ENCODE results near the gene CALML6.
A peak's percentile ranks its signal among the peaks of the same experiment; 100 is the strongest.

CALML6 gene

GRCh38 chr1:1942753-1943656, 27.9 kb downstream of the CALML6 start:
- DNase-seq (ENCODE audit: low spot score), result no peak

DNA sequence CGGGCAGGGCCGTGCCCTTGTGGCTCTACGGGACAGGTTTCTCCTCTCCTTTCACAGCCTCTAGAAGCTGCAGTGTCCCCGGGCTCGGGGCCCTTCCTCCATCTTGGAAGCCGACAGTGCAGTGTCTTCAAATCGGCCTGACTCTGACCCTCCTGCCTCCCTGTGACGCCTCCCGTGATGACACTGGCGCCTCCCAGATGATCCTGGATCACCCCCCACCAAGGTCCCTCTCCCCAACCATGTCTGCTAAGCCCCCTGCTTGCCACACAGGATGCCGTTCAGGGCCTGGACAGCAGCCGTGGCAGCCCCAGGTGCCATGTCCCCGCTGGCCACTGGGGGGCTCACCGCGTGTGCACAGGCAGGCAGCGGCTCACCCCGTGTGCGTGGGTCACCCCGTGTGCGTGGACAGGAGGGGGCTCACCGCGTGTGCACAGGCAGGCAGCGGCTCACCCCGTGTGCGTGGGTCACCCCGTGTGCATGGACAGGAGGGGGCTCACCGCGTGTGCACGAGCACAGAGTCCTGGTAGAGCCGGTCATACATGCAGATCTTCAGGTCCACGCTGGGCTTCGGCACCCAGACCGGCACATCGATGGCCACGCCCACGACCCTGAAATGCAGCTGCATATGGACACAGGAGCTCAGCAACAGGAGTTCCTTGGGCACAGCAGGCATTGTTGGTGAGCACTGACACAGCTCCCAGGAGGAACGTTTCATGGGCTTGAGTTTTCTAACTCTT, 28.9 kb downstream of the CALML6 start:
- DNase-seq (ENCODE audit: low spot score), result peak; percentile 92

GRCh38 chr1:1945782-1946393, 30.8 kb downstream of the CALML6 start:
- no peak for DNase-seq (ENCODE audit: low spot score)

- DNase-seq (ENCODE audit: low spot score), result no peak
Observed at GRCh38 chr1:1946540-1946939, 31.5 kb downstream of the CALML6 start.

DNA sequence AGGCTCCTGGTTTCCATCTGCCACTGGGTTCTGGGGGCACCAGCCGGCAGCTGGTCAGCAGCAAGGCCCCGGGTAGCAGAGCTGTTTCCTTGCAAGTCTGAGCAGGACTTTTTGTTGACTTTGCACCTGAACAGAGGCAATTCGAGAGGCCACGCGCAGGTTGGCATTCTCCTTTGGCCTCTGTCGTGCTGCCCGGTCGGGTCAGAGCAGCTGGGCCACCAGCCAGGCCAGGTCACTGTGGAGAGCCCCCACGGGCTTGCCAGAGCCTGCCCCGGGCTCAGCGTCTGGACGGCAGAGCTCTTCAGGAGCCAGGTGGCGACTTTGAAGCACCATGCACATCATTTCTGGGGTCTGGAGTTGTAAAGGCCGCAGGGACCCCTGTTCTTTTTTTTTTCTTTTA, 32.4 kb downstream of the CALML6 start:
- no peak for DNase-seq (ENCODE audit: low spot score)

GRCh38 chr1:1948783-1949182, 33.7 kb downstream of the CALML6 start:
- no peak for DNase-seq (ENCODE audit: low spot score)

GRCh38 chr1:1950940-1951339, 35.9 kb downstream of the CALML6 start:
- no peak for DNase-seq (ENCODE audit: low spot score)

- DNase-seq (ENCODE audit: low spot score), result no peak
Observed at GRCh38 chr1:1954015-1954414, 39.0 kb downstream of the CALML6 start.

DNA sequence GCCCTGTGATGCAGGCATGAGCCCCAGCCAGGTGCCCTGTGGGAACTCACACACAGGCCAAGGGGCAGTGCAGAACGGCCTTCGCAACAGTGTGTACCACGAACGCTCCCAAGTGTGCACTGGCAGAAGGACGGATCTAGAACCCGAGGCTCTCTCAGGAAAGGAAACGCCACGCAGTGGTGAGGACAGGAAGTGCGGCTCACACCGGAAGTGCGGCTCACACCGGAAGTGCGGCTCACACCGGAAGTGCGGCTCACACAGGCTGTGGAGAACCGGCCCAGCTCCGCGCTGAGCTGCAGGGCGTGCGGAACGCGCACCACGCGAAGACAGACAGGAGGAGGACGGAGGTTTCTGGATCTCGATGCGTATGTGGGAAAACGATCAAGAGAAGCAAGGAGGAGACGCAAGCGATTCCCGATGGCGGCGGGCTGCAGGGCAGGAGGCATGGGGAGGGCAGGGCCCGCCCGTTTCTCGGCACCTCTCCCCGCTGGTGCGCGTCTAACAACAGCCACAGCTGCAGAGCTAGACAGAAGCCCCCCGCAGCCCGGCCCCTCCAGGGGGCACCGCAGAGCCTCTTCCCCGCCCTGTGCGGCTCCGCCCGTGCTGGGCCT, 39.9 kb downstream of the CALML6 start:
- DNase-seq (ENCODE audit: low spot score), result no peak

- DNase-seq (ENCODE audit: low spot score), result no peak
Observed at GRCh38 chr1:1955621-1956094, 40.6 kb downstream of the CALML6 start.

DNA sequence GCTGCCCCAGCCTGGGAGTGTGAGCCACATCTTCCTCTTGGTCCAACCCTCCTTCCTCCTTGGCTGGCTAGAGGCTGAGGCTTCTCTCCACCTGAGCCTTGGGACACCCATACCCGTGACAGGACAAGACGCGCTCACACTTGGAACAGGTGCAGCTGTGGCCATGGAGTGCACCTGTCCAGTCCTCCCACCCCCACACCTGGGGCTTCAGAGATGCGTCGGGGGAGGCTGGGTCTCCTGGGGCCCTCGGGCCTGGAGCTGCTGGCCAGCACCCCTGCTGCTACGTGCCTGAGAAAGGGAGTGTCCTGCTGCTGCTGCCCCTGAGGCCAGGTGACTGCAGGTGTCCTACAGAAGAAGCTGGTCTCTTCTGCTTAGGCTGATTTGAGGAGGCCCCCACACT, 41.0 kb downstream of the CALML6 start:
- no peak for DNase-seq (ENCODE audit: low spot score)

GRCh38 chr1:1956586-1957532, 41.8 kb downstream of the CALML6 start:
- no peak for DNase-seq (ENCODE audit: low spot score)

DNA sequence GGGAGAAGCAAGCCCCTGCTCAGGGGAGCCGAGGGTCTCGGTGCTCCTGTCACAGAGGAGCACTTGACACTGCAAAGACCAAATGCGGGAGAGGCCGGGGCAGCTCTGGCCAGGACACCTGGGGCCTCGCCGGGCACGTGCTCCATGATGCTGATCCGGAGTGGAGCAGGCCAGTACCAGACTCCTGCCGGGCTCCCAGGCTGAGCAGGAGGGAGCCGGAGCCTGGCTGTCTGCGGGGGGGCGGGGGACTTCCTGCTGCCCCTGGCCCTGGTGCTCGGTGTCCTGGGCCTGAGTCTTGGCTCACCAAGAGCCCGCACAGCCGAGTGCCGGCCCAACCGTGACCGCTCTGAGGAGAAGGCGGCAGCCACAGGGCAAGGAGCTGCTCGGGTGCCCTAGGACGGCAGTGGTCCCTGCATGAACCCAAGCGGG, 42.5 kb downstream of the CALML6 start:
- DNase-seq (ENCODE audit: low spot score), result no peak

- no peak for DNase-seq (ENCODE audit: low spot score)
Observed at GRCh38 chr1:1958071-1958541, 43.0 kb downstream of the CALML6 start.

DNA sequence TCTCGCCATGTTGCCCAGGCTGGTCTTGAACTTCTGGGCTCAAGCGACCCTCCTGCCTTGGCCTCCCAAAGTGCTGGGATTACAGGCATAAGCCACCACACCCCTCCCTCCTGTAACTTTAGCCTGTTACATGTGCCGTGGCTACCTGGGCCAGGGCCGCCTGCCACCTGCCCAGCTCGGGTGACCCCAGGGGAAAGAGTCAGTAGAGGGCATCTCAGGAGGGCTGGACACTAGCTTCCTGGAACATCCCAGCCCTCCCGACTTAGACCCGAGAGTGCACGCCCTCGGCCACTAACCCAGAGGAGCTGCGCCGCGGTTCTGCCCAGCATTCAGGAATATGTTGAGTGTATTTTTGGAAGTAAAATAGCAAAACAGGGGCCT, 44.4 kb downstream of the CALML6 start:
- no peak for DNase-seq (ENCODE audit: low spot score)

DNA sequence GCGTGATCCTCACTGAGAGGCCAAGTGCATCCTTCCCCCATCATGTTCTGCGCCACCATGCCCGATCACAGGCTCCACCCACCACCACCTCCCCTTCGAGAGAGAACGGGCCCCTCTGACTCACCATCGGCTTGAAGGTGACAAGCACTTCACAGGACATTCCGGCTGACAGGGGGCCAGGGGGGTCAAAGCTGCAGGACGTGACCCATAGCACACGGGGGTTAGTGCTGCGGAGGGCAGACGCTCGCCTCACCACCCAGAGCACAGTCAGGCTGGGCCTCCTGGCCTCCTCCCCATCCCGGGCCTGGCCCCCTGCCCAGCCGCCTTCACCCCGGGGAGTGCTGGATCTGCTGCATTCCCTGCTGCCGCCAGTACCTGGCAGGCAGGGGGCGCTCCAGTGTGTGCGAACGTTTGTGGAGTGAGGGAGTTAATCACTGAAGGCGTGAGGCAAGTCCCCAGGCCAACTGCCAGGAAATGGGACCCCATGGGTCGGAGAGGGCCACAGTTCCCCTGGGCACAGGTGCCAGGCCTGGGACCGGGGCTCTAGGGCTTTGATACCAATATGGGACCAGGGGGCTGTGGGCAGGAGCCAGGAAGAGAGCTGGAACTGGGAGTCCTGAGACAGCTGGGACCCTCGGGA, 44.9 kb downstream of the CALML6 start:
- peak; percentile 98 for DNase-seq (ENCODE audit: low spot score)

DNA sequence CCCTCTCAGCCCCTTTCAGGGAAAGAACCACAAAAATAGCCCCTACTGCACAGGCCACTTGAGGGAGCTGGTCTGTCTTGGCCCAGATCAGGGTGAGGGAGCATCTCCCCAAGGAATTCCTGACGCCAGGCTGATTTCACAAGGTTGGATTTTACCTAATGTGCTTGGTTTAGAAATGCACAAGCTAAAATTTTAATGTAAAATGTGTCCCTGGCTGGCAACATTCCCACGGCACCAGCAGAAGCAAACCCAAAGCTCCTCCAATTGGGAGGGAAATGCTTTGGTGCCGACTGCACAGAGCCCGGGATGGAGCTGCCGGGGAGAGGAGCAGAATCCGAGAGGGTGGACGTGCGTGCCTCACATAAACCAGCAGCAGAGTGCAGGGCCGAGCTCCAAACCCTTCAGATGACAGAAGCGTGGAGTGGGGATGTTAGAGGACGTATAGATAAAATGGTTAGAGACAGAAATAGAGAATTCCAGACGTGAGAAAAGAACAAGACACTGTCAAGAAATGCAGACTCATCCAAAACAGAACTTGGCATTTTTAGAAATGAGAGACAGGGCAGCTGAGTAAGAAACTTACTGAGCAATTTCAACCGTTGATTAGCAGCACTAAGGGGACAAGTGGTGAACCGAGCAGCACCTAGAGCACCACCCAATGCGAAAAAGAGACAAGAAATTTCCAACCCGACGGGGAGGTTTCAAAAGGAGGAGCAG, 45.6 kb downstream of the CALML6 start:
- DNase-seq (ENCODE audit: low spot score), result no peak

GRCh38 chr1:1962752-1963151, 47.7 kb downstream of the CALML6 start:
- DNase-seq (ENCODE audit: low spot score), result no peak

DNA sequence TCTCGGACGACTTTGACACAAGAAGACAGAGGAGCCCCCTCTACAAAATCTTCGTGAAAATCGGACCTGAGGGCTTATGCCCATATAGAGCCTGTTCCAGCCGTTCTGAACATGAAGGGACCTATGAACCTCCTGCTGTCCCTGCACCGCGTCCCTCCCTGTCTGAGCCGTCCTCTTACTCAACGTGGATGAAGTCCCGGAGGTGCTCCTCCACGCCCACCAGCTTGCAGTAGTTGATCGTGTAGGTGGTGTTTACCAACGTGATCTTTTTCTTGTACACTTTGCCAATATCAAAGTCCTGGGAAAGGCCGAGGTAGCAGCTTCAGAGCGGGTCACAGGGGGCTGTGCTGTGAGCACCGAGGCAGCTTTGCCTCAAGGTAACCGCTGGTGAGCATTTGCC, 48.5 kb downstream of the CALML6 start:
- DNase-seq (ENCODE audit: low spot score), result no peak

- DNase-seq (ENCODE audit: low spot score), result no peak
Observed at GRCh38 chr1:1964811-1965210, 49.8 kb downstream of the CALML6 start.
